ENCODE results near the gene ADAT1. TPM values are rescaled to one million over a fixed set of nuclear protein-coding genes. Genes with fewer than 3 reads are reported as not detected.

The ADAT1 gene
- total RNA-seq, 1 experiment from 2014 or later, result 90.4 TPM

GRCh38 chr16:75635036-75635435 is 12.0 kb upstream of the ADAT1 start:
- H3K9me3 Mint-ChIP-seq (ENCODE audit: low read depth, unreplicated experiment), result no peaks in the 10 kb centered on the region
- TF ChIP-seq, protein P1, sequence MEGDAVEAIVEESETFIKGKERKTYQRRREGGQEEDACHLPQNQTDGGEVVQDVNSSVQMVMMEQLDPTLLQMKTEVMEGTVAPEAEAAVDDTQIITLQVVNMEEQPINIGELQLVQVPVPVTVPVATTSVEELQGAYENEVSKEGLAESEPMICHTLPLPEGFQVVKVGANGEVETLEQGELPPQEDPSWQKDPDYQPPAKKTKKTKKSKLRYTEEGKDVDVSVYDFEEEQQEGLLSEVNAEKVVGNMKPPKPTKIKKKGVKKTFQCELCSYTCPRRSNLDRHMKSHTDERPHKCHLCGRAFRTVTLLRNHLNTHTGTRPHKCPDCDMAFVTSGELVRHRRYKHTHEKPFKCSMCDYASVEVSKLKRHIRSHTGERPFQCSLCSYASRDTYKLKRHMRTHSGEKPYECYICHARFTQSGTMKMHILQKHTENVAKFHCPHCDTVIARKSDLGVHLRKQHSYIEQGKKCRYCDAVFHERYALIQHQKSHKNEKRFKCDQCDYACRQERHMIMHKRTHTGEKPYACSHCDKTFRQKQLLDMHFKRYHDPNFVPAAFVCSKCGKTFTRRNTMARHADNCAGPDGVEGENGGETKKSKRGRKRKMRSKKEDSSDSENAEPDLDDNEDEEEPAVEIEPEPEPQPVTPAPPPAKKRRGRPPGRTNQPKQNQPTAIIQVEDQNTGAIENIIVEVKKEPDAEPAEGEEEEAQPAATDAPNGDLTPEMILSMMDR (IDR thresholded peaks at IDR 0.05; ENCODE audit: unreplicated experiment), result no peak
- CTCF ChIA-PET, result no interaction called here
- DNase-seq, result no peak
- peaks cover 73% of the 10 kb centered on the region for H3K36me3 Mint-ChIP-seq (ENCODE audit: insufficient read depth, unreplicated experiment)
- no TSS peak for BruUV-seq (replicated peaks)
- H3K27ac Mint-ChIP-seq (ENCODE audit: unreplicated experiment), result no peak overlapping the region
- H3K4me1 Mint-ChIP-seq (ENCODE audit: low read depth, unreplicated experiment), result no peaks in the 10 kb centered on the region
- no peak overlapping the region for H3K4me3 Mint-ChIP-seq (ENCODE audit: low read depth, unreplicated experiment)
- intact Hi-C loops (cut with micrococcal nuclease; ENCODE audit: unreplicated experiment), result no loop called here
- no peaks in the 10 kb centered on the region for H3K27me3 Mint-ChIP-seq (ENCODE audit: unreplicated experiment)

DNA sequence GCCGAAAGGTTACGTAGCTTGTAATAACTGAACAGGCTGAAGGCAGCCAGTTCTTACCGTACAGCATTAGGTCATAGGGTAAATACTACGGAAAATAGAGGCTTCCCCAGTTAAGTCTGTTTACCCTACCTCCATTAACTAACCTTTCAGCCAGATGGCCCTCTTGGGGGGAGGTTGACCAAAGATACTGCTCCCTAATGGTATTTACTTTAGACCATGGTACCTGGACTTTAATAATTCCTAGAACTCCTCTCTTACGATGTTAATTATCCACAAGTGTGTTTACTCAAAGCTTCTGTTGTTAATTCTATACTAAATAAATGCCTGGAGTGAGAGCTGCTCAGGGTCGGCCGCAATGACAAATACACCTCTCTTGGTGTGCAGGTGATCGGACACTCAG is 9.8 kb upstream of the ADAT1 start:
- CTCF ChIA-PET, result interaction anchor here (0.7 kb wide), 1 partner anchor 1194 kb away, joined by 5 read pairs; no protein-coding TSS in a partner anchor
- Mint-ChIP-seq H3K9me3 (ENCODE audit: low read depth, unreplicated experiment) (no peaks in the 10 kb centered on the region), H3K27ac (ENCODE audit: unreplicated experiment) (no peak overlapping the region), H3K27me3 (ENCODE audit: unreplicated experiment) (no peaks in the 10 kb centered on the region), H3K4me1 (ENCODE audit: low read depth, unreplicated experiment) (no peaks in the 10 kb centered on the region), H3K36me3 (ENCODE audit: insufficient read depth, unreplicated experiment) (peaks cover 62% of the 10 kb centered on the region), H3K4me3 (ENCODE audit: low read depth, unreplicated experiment) (no peak overlapping the region)
- DNase-seq, result no peak
- BruUV-seq (replicated peaks), result no TSS peak
- intact Hi-C loops (cut with micrococcal nuclease; ENCODE audit: unreplicated experiment), result no loop called here
- TF ChIP-seq, protein P1 (IDR thresholded peaks at IDR 0.05; ENCODE audit: unreplicated experiment), result no peak

GRCh38 chr16:75630052-75630451 is 7.0 kb upstream of the ADAT1 start:
- no peak overlapping the region for H3K4me3 Mint-ChIP-seq (ENCODE audit: low read depth, unreplicated experiment)
- no peaks in the 10 kb centered on the region for H3K27me3 Mint-ChIP-seq (ENCODE audit: unreplicated experiment)
- peaks cover 63% of the 10 kb centered on the region for H3K36me3 Mint-ChIP-seq (ENCODE audit: insufficient read depth, unreplicated experiment)
- intact Hi-C loops (cut with micrococcal nuclease; ENCODE audit: unreplicated experiment), result no loop called here
- H3K4me1 Mint-ChIP-seq (ENCODE audit: low read depth, unreplicated experiment), result peaks cover 10% of the 10 kb centered on the region
- no TSS peak for BruUV-seq (replicated peaks)
- H3K27ac Mint-ChIP-seq (ENCODE audit: unreplicated experiment), result no peak overlapping the region
- no peak for DNase-seq
- CTCF ChIA-PET, result interaction anchor here (1.2 kb wide), 1 partner anchor 12 kb away, joined by 3 read pairs; no protein-coding TSS in a partner anchor
- TF ChIP-seq, protein P1 (IDR thresholded peaks at IDR 0.05; ENCODE audit: unreplicated experiment), result no peak
- H3K9me3 Mint-ChIP-seq (ENCODE audit: low read depth, unreplicated experiment), result no peaks in the 10 kb centered on the region

DNA sequence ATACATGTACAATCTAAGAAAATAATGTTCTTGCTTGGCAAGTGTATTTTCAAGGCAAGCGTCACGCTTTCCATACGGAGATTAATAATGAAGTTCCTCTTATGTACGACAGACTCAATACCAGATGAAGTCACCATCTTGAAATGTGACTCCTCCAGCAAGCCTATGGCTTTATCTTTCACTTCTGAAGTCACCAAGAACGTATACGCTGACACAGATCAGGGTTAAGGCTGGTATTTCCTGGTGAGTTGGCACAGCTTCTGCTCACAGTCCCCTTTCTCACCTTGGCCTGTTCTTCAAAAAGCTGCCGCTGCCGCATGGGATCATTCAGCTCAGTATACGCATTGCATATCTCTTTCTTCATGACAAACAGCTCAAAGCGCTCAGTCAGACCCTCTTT is 6.1 kb upstream of the ADAT1 start:
- no TSS peak for BruUV-seq (replicated peaks)
- Mint-ChIP-seq H3K4me1 (ENCODE audit: low read depth, unreplicated experiment) (peaks cover 16% of the 10 kb centered on the region), H3K4me3 (ENCODE audit: low read depth, unreplicated experiment) (no peak overlapping the region), H3K36me3 (ENCODE audit: insufficient read depth, unreplicated experiment) (peaks cover 68% of the 10 kb centered on the region), H3K27ac (ENCODE audit: unreplicated experiment) (no peak overlapping the region), H3K9me3 (ENCODE audit: low read depth, unreplicated experiment) (no peaks in the 10 kb centered on the region), H3K27me3 (ENCODE audit: unreplicated experiment) (no peaks in the 10 kb centered on the region)
- DNase-seq, result no peak
- TF ChIP-seq, protein P1 (IDR thresholded peaks at IDR 0.05; ENCODE audit: unreplicated experiment), result no peak
- CTCF ChIA-PET, result interaction anchor here (1.2 kb wide), 1 partner anchor 11 kb away, joined by 3 read pairs; no protein-coding TSS in a partner anchor
- intact Hi-C loops (cut with micrococcal nuclease; ENCODE audit: unreplicated experiment), result no loop called here

Measured in Calu3 (cell line).